Tibial artery (tissue), 4 donors: ENCODE data around the gene GATAD2B.

Experiments
- DNase-seq, 2 donors: peaks; one replicate each; pipeline ENCODE4 v3.0.0-alpha.2; 2019
- H3K27ac ChIP-seq, 2 donors: fragments of 200-600 bp; sonication (generic) in 1 of 2; 1 replicate in 1 of 2; 2 replicates in 1 of 2; pipeline ENCODE4 v1.5.1; 2018 to 2019; ENCODE audit warnings: mild to moderate bottlenecking in 1 of 2
- H3K27me3 ChIP-seq, 2 donors: fragments of 200-600 bp; sonication (generic) in 1 of 2; one replicate each; pipeline versions ENCODE4 v1.5.1 to v1.6.0; 2016 to 2019
- H3K36me3 ChIP-seq, 3 donors: fragments of 200-600 bp; sonication (generic) in 2 of 3; one replicate each; pipeline ENCODE4 v1.5.1; 2016 to 2019; ENCODE audit warnings: mild to moderate bottlenecking in 2 of 3
- H3K4me1 ChIP-seq, 4 donors: fragments of 200-600 bp; sonication (generic) in 2 of 4; 1 replicate in 3 of 4; 2 replicates in 1 of 4; pipeline ENCODE4 v1.5.1; 2016 to 2019
- H3K4me3 ChIP-seq, 2 donors: fragments of 200-600 bp; sonication (generic) in 1 of 2; 1 replicate in 1 of 2; 2 replicates in 1 of 2; pipeline ENCODE4 v1.5.1; 2018 to 2019; ENCODE audit warnings: mild to moderate bottlenecking in 2 of 2
- H3K9me3 ChIP-seq, 3 donors: fragments of 200-600 bp; sonication (generic) in 1 of 3; one replicate each; pipeline ENCODE4 v1.5.1; 2016 to 2019
- CTCF ChIP-seq, 2 experiments: fragments of 200-600 bp in 1 of 2; fragments of 450-650 bp in 1 of 2; IDR thresholded peaks; one replicate each; pipeline ENCODE4 v1.5.1; 2017 to 2019; ENCODE audit warnings: antibody characterized with exemption in 2 of 2, mild to moderate bottlenecking in 1 of 2, moderate library complexity in 1 of 2
- intact Hi-C: fragments of 100-400 bp; cut with DNase I; formaldehyde crosslinking; loops from one replicate; pipeline ENCODE4 v1.15.0; 2023; ENCODE audit warnings: low total_unique reads

The GATAD2B gene

DNA sequence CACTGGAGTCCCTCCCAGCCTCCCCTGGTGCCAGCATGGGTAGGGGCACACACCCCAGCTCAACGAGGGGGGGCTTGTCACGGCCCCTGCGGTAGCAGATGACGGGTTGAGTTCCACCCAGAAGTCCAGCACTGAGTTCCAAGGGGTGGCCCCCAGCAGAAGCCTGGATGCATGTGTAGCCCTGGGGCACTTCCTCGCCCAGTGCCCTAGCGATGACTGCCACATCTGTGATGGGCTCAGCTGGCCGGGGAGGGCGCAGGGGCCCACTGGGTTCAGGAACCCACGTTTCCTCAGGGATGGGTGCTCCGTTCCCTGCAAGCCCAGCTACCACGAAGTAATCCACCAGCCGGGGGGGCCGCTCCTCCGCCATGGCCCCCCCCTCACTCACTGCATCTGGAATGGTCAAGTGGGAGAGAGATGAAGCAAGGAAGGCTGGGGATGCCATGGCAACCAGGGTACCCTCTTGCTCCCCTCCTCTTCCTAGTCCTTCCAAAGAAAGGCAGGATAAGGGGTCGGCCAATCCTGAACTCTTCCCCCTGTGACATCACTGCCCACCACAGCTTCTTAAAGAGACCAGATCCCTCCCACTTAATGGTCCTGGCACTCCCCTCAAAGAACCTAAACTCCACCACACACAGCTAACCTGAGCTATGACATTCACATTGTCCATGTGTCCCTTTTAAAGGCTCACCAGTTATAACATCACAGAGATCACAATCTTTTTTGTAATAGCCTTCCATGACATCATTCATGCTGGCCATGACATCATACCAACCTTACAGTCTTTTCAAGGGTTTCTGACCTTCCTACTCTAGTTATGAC, 21.4 kb upstream of the GATAD2B start:
- intact Hi-C loops: loop anchor here (10.0 kb wide), 1 partner anchor 269 kb away; the partner anchor contains the start of genes ILF2 and NPR1
- no peak for TF ChIP-seq CTCF (IDR thresholded peaks at IDR 0.05)
- Histone ChIP-seq H3K27ac (peak overlapping the region; percentile 94 to 98), H3K27me3 (no peaks in the 10 kb centered on the region), H3K4me1 (peaks cover 0 to 31% (median 15%) of the 10 kb centered on the region in 4 donors), H3K9me3 (no peaks in the 10 kb centered on the region), H3K4me3 (peak overlapping the region in 1 of 2 donors; percentile 93), H3K36me3 (peaks cover 43 to 68% (median 52%) of the 10 kb centered on the region in 3 donors)
- DNase-seq: no peak

GRCh38 chr1:153942766-153943549, 20.2 kb upstream of the GATAD2B start:
- Histone ChIP-seq H3K27me3 (no peaks in the 10 kb centered on the region), H3K4me3 (no peak overlapping the region), H3K4me1 (peaks cover 0 to 31% (median 15%) of the 10 kb centered on the region in 4 donors), H3K9me3 (no peaks in the 10 kb centered on the region), H3K36me3 (peaks cover 33 to 66% (median 47%) of the 10 kb centered on the region in 3 donors), H3K27ac (no peak overlapping the region)
- DNase-seq: no peak
- no peak for TF ChIP-seq CTCF (IDR thresholded peaks at IDR 0.05)
- intact Hi-C loops: loop anchor here (10.0 kb wide), 1 partner anchor 268 kb away; the partner anchor contains the start of genes ILF2 and NPR1

DNA sequence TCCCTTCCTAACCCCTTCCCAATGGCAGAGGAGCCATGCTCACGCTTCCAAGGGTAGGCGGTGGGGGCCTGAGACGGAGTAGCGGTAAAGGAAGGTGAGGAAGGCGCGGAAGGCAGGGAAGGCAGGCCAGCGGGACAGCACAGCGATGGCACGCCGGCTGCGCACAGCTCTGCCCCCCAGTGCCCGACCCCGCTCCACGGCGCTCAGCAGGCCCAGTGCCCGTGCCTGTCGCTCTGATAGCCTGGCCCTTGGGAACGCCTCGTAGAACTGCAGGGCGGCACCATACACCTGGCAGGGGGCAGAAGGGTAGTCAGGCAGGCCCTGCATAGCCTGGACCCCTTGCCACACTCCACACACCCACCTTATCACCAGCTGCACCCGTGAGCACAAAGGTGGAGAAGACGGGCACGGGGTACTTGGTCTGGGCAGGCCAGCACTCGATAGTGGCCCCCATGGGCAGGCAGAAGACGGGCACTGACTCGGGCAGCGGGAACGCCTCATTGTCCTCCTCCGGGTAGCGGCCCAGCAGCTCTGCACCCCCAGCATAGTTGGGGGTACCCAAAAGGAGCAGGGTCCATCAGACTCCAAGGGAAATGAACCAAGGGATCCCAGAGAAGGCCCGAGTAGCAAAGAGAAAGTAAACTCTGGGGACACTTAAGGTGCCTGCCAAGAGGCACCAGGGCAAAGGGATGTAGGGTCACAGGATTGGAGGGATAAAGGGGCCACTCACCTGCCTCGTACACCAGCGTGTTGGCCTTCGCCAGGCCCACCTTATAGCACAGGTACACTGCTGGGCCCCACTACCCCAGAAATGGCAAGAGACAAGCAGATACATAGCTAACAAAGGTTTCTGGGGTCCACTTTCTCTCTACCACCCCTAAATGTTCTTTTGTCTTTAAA, 19.3 kb upstream of the GATAD2B start:
- no peak overlapping the region for H3K4me3 ChIP-seq
- peaks cover 0 to 29% (median 15%) of the 10 kb centered on the region in 4 donors for H3K4me1 ChIP-seq
- no peak overlapping the region for H3K27ac ChIP-seq
- no peak for DNase-seq
- peaks cover 38 to 69% (median 54%) of the 10 kb centered on the region in 3 donors for H3K36me3 ChIP-seq
- intact Hi-C loops: loop anchor here (10.0 kb wide), 1 partner anchor 267 kb away; the partner anchor contains the start of genes ILF2 and NPR1
- no peaks in the 10 kb centered on the region for H3K27me3 ChIP-seq
- TF ChIP-seq CTCF (IDR thresholded peaks at IDR 0.05): no peak
- H3K9me3 ChIP-seq: no peaks in the 10 kb centered on the region

DNA sequence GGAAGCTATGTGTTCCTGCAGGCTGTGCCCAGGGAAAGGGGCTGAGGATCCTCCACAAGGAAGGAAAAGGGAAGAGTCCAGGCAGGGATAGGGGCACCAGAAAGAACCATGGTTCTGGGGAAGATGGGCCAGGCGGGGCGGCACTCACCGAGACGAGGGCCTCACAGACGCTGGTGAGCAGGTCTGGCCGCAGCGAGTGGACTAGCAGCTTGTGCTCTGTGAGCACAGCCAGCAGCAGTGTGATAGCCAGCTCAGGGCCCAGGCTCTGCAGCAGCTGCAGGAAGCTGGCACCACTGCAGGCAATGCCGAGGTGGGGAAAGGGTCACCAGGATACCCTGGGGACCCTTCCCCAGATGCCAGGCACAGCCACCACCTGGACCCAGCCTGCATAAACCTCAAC, 18.0 kb upstream of the GATAD2B start:
- Histone ChIP-seq H3K36me3 (peaks cover 49 to 82% (median 67%) of the 10 kb centered on the region in 3 donors), H3K4me1 (peaks cover 0 to 23% (median 10%) of the 10 kb centered on the region in 4 donors), H3K27me3 (no peaks in the 10 kb centered on the region), H3K4me3 (no peak overlapping the region), H3K9me3 (no peaks in the 10 kb centered on the region), H3K27ac (no peak overlapping the region)
- no peak for DNase-seq
- TF ChIP-seq CTCF (IDR thresholded peaks at IDR 0.05): no peak
- intact Hi-C loops: loop anchor here (10.0 kb wide), 1 partner anchor 266 kb away; the partner anchor contains the start of genes ILF2 and NPR1

- H3K36me3 ChIP-seq: peaks cover 59 to 95% (median 80%) of the 10 kb centered on the region in 3 donors
These were observed 16.7 kb upstream of the GATAD2B start for GRCh38 chr1:153939476-153939875.

More at GRCh38 chr1:153939476-153939875, 16.7 kb upstream of the GATAD2B start:
- H3K9me3 ChIP-seq: no peaks in the 10 kb centered on the region
- TF ChIP-seq CTCF (IDR thresholded peaks at IDR 0.05): no peak
- peaks cover 0 to 10% (median under 1%) of the 10 kb centered on the region in 4 donors for H3K4me1 ChIP-seq
- intact Hi-C loops: no loop called here
- no peak for DNase-seq
- H3K27me3 ChIP-seq: no peaks in the 10 kb centered on the region
- no peak overlapping the region for H3K27ac ChIP-seq
- H3K4me3 ChIP-seq: no peak overlapping the region
